ENCODE measurements around the gene PLA2G4E. TPM values are rescaled to one million over a fixed set of nuclear protein-coding genes. Genes with fewer than 3 reads are reported as not detected.

PLA2G4E gene
- polyA plus RNA-seq, 2 of the 4 experiments (the other 2 are of a cell fraction) = 0.01 TPM; not detected in 1

DNA sequence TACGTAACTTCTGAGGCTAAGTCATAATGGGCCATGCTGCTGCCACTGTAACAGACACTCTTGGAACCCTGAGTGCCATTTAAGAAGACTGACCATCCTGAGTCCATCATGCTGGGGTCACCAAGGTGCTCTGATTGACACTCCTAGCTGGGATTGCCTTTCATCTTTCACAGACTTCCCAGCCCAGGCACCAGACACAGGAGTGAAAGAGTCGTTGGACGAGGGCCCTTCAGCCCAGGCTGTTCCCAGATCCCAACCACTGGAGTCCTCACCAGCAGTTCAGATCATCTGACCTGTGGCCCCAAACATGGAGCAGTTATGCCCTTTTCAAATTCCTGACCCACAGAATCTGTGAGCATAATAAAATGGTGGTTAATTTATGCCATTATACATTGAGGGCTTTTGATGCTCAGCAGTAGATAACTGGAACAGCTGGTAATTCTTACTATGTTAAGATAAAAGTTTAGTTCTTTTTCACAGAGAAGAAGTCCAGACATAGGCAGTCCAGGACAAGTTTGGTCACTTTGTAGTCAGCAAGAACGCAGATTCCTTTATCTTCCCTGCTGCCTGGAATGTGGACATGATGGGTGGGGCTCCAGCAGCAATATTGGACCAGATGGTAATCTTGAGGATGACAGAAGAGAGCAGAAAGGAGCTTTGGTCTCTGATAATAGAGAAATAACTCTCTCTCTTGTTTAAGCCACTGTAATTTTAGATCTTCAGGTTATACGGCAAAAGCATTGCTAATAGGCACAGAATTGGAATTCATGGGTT is 41.2 kb downstream of the PLA2G4E start:
- Histone ChIP-seq H3K9me3 (no peaks in the 10 kb centered on the region), H3K4me1 (no peaks in the 10 kb centered on the region), H3K4me2 (no peak overlapping the region), H3K27ac (no peak overlapping the region), H3K4me3 (no peak overlapping the region)
- no peak for ATAC-seq
- WGBS (ENCODE audit: missing lambda C conversion rate) = 86% methylated on average over 5 of the region's 5 CpGs
- DNase-seq (ENCODE audit: low read depth in 1 of 2, low spot score in 1 of 2) = no peak
- TF ChIP-seq, protein P1, sequence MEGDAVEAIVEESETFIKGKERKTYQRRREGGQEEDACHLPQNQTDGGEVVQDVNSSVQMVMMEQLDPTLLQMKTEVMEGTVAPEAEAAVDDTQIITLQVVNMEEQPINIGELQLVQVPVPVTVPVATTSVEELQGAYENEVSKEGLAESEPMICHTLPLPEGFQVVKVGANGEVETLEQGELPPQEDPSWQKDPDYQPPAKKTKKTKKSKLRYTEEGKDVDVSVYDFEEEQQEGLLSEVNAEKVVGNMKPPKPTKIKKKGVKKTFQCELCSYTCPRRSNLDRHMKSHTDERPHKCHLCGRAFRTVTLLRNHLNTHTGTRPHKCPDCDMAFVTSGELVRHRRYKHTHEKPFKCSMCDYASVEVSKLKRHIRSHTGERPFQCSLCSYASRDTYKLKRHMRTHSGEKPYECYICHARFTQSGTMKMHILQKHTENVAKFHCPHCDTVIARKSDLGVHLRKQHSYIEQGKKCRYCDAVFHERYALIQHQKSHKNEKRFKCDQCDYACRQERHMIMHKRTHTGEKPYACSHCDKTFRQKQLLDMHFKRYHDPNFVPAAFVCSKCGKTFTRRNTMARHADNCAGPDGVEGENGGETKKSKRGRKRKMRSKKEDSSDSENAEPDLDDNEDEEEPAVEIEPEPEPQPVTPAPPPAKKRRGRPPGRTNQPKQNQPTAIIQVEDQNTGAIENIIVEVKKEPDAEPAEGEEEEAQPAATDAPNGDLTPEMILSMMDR (IDR thresholded peaks at IDR 0.05) = no peak
- ChIA-PET POLR2A (no interaction called here), CTCF (interaction anchor here (1.3 to 4.7 kb wide), 4 partner anchors 10 to 158 kb away, joined by 4 to 41 read pairs (median 5); no protein-coding TSS in a partner anchor)
- FAIRE-seq = no peak

DNA sequence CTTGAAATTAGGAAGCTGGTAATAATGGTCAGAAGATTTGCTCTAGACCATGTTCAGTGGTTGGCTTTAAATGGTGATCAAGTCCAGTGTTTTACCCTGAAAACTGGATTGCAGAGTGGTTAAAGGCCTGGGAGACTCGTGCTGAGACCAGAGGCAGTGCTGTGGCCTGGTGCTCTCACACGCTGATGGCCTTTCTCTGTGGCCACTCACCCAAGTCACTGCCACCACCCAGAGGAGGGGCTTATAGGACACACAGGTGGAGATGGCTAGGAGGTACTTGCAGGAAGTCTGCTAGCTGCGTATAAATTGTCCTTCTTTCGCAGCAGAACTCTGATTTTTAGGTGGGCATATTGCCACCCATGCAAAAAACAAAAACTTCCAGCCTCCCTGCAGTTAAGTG is 42.3 kb downstream of the PLA2G4E start:
- TF ChIP-seq HEYL (CRISPR knock-in tag; IDR thresholded peaks at IDR 0.05) = no peak
- TF ChIP-seq BCL3 (IDR thresholded peaks at IDR 0.05) = no peak
- TF ChIP-seq CBX8 (IDR thresholded peaks at IDR 0.05) = no peak
- no peak for TF ChIP-seq POLR2AphosphoS2 (conservative IDR thresholded peaks at IDR 0.05; ENCODE audit: low read length)
- WGBS (ENCODE audit: missing lambda C conversion rate) = 86% methylated on average over 4 of the region's 4 CpGs
- ChIA-PET POLR2A (no interaction called here), CTCF (interaction anchor here (0.7 to 4.7 kb wide), 3 partner anchors 11 to 45 kb away, joined by 3 to 41 read pairs (median 4); no protein-coding TSS in a partner anchor)
- H3K9me3 ChIP-seq = no peaks in the 10 kb centered on the region
- FAIRE-seq = no peak
- no peaks in the 10 kb centered on the region for H3K4me1 ChIP-seq
- no peak for DNase-seq (ENCODE audit: low read depth in 1 of 2, low spot score in 1 of 2)
- H3K4me2 ChIP-seq = no peak overlapping the region
- H3K4me3 ChIP-seq = no peak overlapping the region
- no peak for ATAC-seq
- no peak overlapping the region for H3K27ac ChIP-seq

GRCh38 chr15:41977757-41978383 is 43.0 kb downstream of the PLA2G4E start:
- Histone ChIP-seq H3K27ac (no peak overlapping the region), H3K9me3 (no peaks in the 10 kb centered on the region), H3K4me2 (no peak overlapping the region), H3K4me3 (no peak overlapping the region), H3K4me1 (no peaks in the 10 kb centered on the region)
- WGBS (ENCODE audit: missing lambda C conversion rate) = 80% methylated on average over 6 of the region's 6 CpGs
- no peak for TF ChIP-seq RARB (CRISPR knock-in tag; IDR thresholded peaks at IDR 0.05)
- TF ChIP-seq JUN (IDR thresholded peaks at IDR 0.05) = no peak
- no peak for TF ChIP-seq PHF8 (IDR thresholded peaks at IDR 0.05; ENCODE audit: borderline replicate concordance, low read depth)
- no peak for TF ChIP-seq HOXB13 (CRISPR knock-in tag; IDR thresholded peaks at IDR 0.05; ENCODE audit: low read depth)
- TF ChIP-seq, protein P2, sequence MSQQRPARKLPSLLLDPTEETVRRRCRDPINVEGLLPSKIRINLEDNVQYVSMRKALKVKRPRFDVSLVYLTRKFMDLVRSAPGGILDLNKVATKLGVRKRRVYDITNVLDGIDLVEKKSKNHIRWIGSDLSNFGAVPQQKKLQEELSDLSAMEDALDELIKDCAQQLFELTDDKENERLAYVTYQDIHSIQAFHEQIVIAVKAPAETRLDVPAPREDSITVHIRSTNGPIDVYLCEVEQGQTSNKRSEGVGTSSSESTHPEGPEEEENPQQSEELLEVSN (IDR thresholded peaks at IDR 0.05; ENCODE audit: borderline replicate concordance, low read depth) = no peak
- TF ChIP-seq CBX8 (IDR thresholded peaks at IDR 0.05) = no peak
- TF ChIP-seq KDM1A (IDR thresholded peaks at IDR 0.05; ENCODE audit: low read depth) = no peak
- TF ChIP-seq, protein P3, sequence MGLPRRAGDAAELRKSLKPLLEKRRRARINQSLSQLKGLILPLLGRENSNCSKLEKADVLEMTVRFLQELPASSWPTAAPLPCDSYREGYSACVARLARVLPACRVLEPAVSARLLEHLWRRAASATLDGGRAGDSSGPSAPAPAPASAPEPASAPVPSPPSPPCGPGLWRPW (IDR thresholded peaks at IDR 0.05) = no peak
- TF ChIP-seq JUNB (IDR thresholded peaks at IDR 0.05) = no peak
- TF ChIP-seq, protein P4, sequence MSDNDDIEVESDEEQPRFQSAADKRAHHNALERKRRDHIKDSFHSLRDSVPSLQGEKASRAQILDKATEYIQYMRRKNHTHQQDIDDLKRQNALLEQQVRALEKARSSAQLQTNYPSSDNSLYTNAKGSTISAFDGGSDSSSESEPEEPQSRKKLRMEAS (IDR thresholded peaks at IDR 0.05) = no peak
- no peak for TF ChIP-seq TP53 (CRISPR knock-in tag; IDR thresholded peaks at IDR 0.05)
- no peak for TF ChIP-seq HDAC2 (IDR thresholded peaks at IDR 0.05)
- TF ChIP-seq SREBF2 (IDR thresholded peaks at IDR 0.05) = no peak
- no peak for TF ChIP-seq ZSCAN20 (CRISPR knock-in tag; IDR thresholded peaks at IDR 0.05)
- no peak for TF ChIP-seq NPAS2 (CRISPR knock-in tag; IDR thresholded peaks at IDR 0.05; ENCODE audit: borderline replicate concordance)
- TF ChIP-seq, protein P5, sequence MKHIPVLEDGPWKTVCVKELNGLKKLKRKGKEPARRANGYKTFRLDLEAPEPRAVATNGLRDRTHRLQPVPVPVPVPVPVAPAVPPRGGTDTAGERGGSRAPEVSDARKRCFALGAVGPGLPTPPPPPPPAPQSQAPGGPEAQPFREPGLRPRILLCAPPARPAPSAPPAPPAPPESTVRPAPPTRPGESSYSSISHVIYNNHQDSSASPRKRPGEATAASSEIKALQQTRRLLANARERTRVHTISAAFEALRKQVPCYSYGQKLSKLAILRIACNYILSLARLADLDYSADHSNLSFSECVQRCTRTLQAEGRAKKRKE (CRISPR knock-in tag; IDR thresholded peaks at IDR 0.05; ENCODE audit: low read depth) = no peak
- TF ChIP-seq SMC3 (IDR thresholded peaks at IDR 0.05) = no peak
- TF ChIP-seq, protein P1 (IDR thresholded peaks at IDR 0.05) = no peak
- TF ChIP-seq HOXA7 (CRISPR knock-in tag; IDR thresholded peaks at IDR 0.05) = no peak
- no peak for TF ChIP-seq FOSL2 (IDR thresholded peaks at IDR 0.05)
- no peak for TF ChIP-seq FOSL2 (CRISPR knock-in tag; IDR thresholded peaks at IDR 0.05)
- no peak for DNase-seq (ENCODE audit: low read depth in 1 of 2, low spot score in 1 of 2)
- CTCF ChIA-PET = interaction anchor here (0.7 to 4.7 kb wide), 4 partner anchors 12 to 45 kb away, joined by 3 to 41 read pairs (median 4); no protein-coding TSS in a partner anchor
- FAIRE-seq = no peak
- no peak for ATAC-seq
- POLR2A ChIA-PET = no interaction called here
